ENCODE measurements around the gene WRAP53.
A peak's percentile ranks its signal among the peaks of the same experiment; 100 is the strongest.
"Not testable (repeated sequence)": the region's sequence is repeated elsewhere in the genome, so short reads cannot be mapped to it uniquely, and the experiment has no call there.

The WRAP53 gene

DNA sequence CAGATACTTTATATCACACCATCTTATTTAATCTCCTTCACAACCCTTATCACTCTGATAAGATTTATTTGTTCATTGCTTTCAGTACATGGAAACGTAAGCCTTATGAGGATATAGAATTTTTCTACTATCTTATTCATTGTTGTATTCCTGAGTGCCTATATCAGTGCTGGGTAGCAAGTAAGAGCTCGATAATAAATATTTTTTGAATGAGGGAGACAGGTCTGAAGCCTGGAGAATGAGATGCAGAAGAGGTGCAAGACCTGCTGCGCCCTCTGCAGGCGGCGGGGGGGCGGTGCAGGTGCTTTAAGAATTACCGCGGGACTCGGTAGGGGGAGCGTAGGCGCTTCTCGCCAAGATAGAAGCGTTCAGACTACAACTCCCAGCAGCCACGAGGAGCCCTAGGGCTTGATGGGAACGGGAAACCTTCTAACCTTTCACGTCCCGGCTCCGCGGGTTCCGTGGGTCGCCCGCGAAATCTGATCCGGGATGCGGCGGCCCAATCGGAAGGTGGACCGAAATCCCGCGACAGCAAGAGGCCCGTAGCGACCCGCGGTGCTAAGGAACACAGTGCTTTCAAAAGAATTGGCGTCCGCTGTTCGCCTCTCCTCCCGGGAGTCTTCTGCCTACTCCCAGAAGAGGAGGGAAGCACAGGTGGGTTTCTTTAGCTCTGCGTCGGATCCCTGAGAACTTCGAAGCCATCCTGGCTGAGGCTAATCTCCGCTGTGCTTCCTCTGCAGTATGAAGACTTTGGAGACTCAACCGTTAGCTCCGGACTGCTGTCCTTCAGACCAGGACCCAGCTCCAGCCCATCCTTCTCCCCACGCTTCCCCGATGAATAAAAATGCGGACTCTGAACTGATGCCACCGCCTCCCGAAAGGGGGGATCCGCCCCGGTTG, at the start of gene WRAP53:
Gene WRAP53 (plus strand): TSS at position 570 of the 900 bp plus-strand sequence. CDS start 172 bp downstream, at position 742.
- peak; percentile 96 for DNase-seq

DNA sequence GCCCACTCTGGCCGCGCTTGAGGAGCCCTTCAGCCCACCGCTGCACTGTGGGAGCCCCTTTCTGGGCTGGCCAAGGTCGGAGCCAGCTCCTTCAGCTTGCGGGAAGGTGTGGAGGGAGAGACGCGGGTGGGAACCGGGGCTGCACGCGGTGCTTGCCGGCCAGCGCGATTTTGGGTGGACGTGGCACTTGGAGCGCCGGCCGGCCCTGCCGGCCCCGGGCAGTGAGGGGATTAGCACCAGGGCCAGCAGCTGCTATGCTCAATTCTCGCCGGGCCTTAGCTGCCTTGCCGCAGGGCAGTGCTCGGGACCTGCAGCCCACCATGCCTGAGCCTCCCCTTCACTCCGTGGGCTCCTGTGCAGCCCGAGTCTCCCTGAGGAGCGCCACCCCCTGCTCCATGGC, 47.5 kb upstream of the WRAP53 start:
- no peak for DNase-seq

DNA sequence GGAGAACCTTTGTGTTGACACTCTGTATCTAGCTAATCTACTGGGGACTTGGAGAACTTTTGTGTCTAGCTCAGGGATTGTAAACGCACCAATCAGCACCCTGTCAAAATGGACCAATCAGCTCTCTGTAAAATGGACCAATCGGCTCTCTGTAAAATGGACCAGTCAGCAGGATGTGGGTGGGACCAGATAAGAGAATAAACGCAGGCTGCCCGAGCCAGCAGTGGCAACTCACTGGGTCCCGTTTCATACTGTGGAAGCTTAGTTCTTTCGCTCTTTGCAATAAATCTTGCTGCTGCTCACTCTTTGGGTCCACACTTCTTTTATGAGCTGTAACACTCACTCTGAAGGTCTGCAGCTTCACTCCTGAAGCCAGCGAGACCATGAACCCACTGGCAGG, 46.6 kb upstream of the WRAP53 start:
- DNase-seq, result not testable (repeated sequence)

DNA sequence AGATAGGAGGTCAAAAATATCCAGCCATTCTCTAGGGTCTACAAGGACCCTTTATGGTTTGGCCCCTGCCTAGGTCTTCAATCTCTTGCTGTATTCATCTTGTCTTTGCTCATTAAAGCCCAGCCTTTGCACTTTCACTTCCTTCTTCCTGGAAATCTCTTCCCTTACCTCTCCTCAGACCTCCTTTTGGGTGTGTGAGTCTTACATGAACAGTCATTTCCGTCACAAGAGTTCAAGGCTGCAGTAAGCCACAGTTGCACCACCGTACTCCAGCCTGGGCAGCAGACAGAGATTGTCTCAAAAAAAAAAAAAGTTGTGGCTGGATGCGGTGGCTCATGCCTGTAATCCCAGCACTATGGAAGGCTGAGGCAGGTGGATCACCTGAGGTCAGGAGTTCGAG, 43.5 kb upstream of the WRAP53 start:
- no peak for DNase-seq

DNA sequence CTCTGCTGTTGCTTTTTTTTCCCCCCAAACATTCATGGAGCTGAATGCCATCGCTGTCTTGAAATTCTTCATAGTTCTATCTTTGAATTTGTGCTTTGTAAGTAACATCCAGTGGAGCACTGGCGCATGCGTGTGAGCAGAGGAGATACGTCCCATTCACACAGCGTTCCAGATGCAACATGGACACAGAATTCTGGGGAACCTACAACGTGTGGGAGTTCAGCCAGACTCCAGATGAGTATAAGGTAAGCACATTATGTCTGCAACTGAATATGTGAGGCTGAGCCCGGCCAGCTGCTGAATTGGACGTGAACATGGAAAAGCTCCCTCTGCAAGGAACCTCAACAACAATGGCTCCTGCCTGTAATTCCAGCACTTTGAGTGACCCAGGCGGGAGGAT, 41.8 kb upstream of the WRAP53 start:
- DNase-seq, result no peak

DNA sequence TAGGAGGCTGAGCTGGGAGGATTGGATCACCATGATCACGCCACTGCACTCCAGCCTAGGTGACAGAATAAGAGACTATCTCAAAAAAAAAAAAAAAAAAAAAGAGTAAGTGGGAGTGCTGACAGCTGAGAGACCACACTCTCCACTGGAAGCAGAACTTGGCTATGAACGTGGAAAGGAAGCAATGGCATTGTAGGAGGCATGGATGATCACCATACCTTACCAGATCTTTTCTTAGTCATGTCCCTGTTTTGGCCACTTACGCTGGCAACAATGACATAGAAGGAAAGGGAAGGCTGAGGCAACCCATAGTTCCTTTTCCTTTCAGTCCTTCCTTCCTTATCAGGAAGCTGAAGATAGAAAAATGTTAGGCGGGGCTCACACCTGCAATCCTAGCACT, 41.3 kb upstream of the WRAP53 start:
- DNase-seq, result no peak

DNA sequence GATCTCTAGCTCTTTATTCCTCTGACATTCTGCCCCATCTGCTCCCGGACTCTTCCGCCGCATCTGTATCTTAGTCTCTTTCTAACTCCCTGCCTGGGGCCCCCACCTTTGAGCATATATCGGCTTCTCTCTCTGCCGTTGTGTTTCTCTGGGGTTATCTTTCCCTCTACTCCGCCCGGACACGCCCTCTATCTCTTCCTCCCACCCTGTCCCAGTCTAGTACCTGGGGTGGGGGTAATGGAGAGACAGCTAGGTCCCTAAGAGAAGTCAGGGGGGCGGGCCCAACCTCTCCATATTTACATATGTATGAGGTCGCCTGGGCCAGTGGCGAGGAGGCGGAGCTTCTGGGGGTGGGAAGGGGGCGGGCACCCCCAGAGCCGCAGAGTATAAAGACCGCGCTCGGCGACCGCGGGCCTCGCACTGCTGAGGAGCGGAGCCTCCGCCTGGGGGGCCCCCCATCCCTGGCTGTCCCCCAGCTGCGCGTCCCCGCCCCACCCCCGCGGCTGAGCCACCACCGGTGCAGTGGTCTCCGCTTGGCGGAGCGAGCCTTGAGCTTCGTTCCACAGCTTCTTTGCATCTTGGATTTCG, 37.7 kb upstream of the WRAP53 start, which contains the start of gene ATP1B2:
Gene ATP1B2 (plus strand): TSS at position 418 of the 588 bp plus-strand sequence. CDS start 593 bp downstream, outside the sequence.
- peak; percentile 80 for DNase-seq

DNA sequence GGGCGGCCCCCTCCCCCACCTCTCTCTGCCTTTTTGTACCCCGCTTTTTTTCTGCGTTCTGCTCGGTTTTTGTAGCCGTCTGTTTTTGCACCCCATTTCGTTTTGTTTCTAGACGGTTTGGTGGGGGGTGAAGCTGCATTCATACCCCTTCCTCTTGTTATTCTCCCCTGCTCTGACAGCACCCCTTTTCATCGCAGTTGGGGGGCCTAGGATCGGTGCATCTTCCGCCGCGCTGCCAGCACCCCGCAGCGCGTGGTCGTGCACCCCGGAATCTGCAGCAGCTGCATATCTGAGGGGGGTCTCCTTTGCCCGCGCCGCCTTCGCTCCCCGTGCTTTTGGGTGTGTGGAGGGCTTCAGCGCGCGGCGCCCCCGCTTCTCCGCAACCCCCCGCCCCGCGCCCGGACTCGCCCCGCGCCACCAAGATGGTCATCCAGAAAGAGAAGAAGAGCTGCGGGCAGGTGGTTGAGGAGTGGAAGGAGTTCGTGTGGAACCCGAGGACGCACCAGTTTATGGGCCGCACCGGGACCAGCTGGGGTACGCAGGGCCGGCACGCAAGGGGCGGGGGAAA, 37.1 kb upstream of the WRAP53 start:
- DNase-seq, result no peak

DNA sequence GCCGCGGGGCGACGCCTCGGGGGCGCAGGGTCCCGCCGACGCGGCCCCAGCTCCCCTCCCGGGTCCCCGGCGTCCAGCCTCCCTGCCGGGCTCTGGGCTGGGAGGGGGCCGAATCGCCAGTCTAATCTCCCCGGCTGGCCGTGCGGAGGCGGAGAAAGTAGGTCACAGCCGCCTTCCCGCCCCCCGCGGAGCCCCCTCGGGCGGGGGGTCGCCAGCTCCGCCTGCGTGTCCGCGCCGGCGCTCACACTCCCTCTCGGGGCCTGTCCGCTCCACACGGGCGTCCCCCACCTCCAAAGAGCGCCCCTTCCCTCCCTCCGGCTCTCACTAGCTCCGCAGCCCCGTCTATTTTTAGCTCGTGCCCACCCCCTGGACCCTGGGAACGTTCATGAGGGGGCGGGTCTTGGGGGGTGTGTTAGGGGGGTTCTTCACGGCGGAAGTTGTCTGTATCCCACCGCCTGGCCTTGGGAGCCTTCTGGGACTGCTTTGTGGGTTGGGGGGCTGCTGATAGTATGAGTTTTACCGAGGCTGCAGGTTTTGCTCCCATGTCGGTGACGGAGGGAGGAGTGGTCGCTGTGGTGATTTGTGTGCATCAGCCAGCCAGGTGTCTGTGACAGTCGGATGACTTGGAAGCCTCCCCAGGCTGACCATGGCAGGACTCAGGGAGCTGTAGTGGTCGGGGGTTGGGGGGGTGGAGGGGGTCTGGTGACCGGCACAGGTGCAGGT, 36.5 kb upstream of the WRAP53 start:
- peak; percentile 31 for DNase-seq

DNA sequence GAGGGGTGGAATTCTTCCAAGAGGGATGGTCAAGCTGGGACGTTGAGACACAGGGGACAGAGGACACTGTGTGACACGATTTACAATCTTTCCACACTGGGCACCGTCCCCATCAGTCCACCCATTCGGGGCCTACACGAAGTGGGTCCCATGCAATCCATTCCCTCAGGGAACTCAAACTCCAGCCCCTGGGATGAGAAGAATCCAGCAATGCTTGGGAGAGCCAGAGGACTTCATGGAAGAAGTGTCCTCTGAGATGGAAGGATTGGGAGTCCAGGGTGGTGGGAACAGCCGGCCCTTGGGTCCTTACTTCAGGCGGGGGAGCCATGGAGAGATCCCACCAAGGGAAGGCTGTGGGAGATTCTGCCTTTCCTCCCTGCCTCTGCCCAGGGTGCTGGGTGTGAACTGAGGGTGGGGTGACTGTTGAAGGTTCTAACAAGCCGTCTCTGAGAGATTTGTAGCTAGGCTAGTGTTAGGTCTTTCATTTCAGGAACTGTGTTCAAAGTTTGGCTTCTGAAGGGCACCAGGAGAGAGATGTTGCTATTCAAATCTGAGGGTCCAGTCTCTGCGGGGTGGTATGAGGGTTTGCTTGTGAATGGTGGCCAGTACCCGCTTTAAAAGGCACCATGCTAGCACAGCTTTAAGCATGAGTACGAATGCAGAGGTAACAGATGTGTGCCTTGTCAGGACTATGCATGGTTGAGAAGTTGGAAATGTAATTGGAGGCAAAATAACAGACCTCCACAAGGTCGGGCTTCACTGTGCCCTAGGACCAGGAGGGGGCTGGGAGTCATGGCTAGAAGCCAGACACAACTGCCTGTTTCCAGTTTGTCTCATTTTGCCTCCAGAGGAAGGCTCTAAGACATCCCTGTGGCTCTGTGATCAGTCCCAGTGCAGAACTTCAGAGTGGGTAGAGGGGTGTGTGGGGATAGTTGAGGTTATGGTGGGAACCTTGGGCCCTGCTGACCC, 35.6 kb upstream of the WRAP53 start:
- DNase-seq, result no peak

DNA sequence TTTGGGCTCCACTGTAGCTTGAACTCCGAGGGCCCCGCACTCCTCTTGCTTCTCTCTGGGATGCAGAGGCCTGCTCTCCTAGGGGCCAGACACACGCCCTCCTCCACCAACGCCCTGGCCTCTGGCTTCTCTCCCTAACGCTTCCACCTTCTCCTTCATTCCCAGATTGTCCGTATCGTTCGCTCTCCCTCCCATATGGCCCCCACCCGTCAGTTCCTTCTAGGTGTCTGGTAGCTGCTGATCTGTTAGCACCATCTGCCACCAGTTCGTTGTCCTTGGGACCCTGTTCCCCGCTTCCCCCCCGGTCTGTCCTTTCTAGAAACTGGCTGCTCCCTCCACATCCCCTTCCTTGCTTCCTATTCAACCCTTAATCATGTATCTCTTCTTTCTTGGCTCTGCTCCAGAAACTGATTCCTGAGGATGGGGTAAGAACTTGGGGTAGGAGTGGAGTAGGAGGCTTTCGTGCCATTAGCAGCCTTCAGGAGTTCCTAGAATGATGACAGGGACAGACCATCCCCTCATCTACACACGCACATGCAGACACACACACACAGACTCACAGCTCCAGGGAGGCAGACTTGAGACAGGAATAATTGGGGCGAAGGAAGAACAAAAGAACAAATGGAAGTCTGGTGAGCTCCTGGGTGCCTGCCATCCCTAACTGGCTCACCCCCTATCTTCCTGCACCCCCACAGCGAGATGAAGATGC, 33.3 kb upstream of the WRAP53 start:
- DNase-seq, result no peak

DNA sequence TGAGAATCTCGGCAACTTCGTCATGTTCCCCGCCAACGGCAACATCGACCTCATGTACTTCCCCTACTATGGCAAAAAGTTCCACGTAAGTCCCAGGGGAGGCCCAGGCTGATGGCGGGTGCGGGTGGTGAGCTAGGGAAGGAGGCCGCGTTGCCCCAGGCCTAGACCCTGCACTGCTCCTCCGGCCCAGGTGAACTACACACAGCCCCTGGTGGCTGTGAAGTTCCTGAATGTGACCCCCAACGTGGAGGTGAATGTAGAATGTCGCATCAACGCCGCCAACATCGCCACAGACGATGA, 32.8 kb upstream of the WRAP53 start:
- no peak for DNase-seq

DNA sequence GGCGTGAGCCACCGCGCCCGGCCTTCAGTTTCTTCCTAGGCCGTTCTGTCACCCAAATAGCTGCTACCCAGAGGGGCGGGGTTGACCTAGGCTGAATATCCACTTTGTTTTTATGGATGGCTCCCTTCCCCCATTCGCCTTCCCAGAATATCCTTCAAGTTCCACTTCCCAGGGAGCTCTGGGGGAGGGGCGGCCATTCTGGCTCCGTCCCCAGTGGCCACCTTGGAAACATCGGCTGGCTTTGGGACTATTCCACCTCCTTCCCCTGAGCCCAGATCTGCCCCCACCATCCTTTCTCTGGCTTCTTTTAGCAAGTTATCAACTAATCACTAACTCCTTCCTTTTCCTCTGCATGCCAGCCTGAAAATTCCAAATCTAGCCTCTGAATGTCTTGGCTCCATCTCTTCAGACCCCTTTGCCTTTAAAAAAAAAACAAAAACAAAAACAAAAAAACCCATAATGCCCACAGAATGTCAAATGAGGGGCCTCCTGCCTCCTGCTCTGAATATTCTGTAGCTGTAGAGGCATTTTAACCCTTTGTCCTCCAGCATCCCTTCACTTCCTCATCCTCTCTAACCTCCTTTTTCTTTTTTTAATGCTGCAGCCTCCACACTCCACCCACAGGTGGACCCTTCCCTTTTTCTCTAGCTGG, 31.2 kb upstream of the WRAP53 start:
- DNase-seq, result no peak

DNA sequence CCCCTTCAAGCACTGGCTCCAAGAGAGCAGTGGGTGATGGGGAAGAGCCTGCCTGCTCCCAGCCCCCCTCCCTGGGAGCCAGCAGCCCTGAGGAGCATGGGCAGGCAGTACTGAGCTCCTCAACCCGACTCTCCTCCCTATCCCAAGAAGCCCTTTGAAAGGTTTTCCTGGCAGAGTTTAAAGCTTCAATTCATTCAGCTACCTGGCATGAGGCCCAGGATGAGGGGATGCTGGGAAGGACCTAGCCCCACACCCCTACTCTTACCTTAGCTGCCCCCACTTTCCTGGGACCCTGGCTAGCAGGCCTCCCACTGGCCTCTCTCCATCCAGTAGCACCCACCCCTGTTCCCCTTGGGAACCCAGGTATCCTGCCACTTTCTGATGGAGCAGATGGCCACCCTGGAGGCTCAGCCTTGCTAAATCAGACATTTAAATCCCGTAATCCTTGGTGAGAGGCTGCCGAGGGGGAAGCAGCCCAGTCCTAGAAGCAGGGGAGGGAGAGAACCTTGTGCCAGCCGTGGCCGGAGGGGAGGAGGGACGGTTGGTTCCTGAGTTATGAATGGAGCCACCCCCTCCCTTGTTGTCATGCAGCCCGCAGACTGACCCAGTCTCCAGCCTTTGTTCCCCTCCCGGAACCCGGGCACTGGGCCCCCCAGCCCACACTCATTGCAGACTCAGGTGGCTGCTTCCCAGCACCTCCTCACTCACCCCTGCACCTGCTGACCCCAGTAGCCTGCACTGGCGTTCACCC, 20.4 kb upstream of the WRAP53 start:
- DNase-seq, result no peak

DNA sequence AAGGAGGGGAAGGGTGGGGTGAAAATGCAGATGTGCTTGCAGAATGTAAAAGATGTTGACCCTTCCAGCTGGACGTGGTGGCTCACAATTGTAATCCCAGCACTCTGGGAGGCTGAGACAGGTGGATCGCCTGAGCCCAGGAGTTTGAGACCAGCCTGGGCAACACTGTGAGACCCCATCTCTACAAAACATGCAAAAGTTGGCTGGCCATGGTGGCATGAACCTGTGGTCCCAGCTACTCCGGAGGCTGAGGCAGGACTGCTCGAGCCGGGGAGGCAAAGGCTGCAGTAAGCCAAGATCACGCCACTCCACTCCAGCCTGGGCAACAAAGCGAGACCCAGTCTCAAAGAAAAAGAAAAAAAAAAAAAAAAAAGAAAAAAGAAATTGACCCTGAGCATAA, 19.8 kb upstream of the WRAP53 start:
- DNase-seq, result no peak

DNA sequence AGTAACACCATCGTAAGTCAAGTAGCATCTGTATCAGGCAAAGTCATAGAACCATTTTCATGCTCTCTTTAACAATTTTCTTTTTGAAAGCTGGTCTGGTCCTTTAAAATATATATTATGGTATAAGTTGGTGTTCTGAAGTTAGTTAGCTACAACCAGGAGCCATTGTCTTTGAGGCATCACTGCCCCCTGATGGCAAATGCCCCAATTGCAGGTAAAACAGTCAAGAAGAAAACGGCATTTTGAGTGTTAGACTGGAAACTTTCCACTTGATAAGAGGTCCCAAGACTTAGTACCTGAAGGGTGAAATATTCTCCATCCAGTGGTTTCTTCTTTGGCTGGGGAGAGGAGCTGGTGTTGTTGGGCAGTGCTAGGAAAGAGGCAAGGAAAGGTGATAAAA, 15.0 kb upstream of the WRAP53 start:
- DNase-seq, result peak; percentile 38

DNA sequence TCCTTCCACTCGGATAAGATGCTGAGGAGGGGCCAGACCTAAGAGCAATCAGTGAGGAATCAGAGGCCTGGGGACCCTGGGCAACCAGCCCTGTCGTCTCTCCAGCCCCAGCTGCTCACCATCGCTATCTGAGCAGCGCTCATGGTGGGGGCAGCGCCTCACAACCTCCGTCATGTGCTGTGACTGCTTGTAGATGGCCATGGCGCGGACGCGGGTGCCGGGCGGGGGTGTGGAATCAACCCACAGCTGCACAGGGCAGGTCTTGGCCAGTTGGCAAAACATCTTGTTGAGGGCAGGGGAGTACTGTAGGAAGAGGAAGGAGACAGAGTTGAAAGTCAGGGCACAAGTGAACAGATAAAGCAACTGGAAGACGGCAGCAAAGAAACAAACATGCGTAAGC, 13.3 kb upstream of the WRAP53 start:
- DNase-seq, result no peak

DNA sequence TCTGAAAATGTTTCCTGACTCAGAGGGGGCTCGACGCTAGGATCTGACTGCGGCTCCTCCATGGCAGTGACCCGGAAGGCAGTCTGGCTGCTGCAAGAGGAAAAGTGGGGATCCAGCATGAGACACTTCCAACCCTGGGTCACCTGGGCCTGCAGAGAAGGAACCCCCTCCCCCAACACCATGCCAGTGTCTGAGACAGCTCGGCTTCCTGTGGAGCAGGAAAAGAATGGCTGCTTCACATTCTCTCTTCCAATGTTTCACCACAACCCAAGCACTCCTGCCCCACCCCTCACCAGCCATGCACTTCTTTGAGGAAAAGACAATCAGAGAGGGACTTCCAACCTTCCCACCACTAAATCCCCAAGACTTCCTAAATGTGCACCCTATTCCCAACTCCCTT, 11.7 kb upstream of the WRAP53 start:
- DNase-seq, result no peak

DNA sequence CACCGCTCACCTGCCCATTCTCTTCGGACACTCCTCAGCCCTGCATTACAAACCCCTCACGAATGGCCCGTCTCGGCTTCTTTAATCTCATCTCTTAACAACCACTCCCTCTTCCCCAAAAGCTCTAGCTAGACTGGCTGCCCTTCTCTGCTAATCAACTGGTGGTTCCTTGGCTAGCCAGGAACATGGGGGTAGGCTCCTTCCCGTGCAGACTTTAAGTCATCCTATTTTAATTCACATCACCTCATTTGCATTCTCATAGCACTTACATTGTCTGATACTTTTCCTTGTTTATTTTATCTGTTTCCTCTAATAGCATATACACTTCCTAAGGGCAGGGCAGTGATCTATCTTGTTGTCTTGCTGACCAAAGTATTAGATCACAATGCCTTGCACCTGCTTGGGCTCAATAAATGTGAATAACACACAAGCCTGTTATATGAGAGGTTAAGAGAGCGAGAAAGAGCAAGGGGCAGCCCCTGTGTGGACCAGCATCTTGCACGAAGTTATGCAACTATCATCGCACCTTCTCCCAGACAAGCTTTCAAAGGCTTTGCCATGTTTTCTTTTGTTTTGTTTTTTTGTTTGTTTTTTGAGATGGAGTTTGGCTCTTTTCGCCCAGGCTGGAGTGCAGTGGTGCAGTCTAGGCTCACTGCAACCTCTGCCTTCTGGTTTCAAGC, 10.7 kb upstream of the WRAP53 start:
- DNase-seq, result no peak
